Measurements from ENCODE around the gene NUDT22. TPM values are rescaled to one million over a fixed set of nuclear protein-coding genes. Genes with fewer than 3 reads are reported as not detected.

Gene NUDT22
- total RNA-seq (2014; rRNA removed; shearing (Covaris generic); ENCODE audit: low replicate concordance): 70.0 and 114 TPM in 2 replicates

- Histone ChIP-seq H3K4me3 (ENCODE audit: low read length) (peak within 1 kb of the TSS; percentile 99), H3K9me3 (ENCODE audit: low read length) (no peaks in the 10 kb centered on the region), H3K36me3 (ENCODE audit: insufficient read depth, low read length) (0 out of 2 replicates have a peak, but pooled peaks cover 4% of the 10 kb centered on the region), H3K4me1 (ENCODE audit: low read length) (peaks cover 51% of the 10 kb centered on the region), H2AFZ (ENCODE audit: low read length) (0 out of 2 replicates have a peak within 1 kb of the TSS, but pooled peaks have one; percentile 32), H3K79me2 (ENCODE audit: low read length) (peaks cover 16% of the 10 kb centered on the region), H3K27ac (ENCODE audit: low read length) (peak within 1 kb of the TSS; percentile 87), H3K27me3 (ENCODE audit: low read length) (no peaks in the 10 kb centered on the region), H4K20me1 (ENCODE audit: insufficient read depth, low read depth, low read length) (no peaks in the 10 kb centered on the region), H3K4me2 (ENCODE audit: low read depth, low read length, poor library complexity, severe bottlenecking) (peak within 1 kb of the TSS; percentile 100), H3K9me2 (replicated peaks; ENCODE audit: insufficient read depth, low read length) (no peaks in the 10 kb centered on the region), H3K9ac (ENCODE audit: low read length) (peak within 1 kb of the TSS; percentile 100)
- DNase-seq: peak; percentile 97
Observed at GRCh38 chr11:64225608-64226506, at the start of gene NUDT22, which contains the start of gene TRPT1. NUDT22 (plus strand) TSS chr11:64226274; CDS start chr11:64226653, 379 bp downstream. TRPT1 (minus strand) TSS chr11:64226186; CDS start chr11:64225860, 326 bp downstream.

DNA sequence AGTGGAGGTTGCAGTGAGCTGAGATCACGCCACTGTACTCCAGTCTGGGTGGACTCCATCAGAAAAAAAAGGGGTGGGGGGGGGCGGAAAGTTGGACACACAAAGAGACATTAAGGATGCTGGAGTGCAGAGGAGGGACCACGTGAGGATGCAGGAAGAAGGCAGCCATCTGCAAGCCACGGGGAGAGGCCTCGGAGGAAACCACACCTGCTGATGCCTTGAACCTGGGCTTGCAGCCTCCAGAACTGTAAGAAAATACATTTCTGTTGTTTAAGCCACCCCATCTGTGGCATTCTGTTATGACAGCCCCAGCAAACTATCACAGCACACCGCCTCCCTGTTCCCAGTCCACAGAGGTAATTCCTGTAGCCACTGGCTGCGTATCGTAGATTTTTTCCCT lies 49.3 kb upstream of the NUDT22 start:
- Histone ChIP-seq H3K79me2 (ENCODE audit: low read length) (no peaks in the 10 kb centered on the region), H3K9me2 (replicated peaks; ENCODE audit: insufficient read depth, low read length) (no peaks in the 10 kb centered on the region), H3K9ac (ENCODE audit: low read length) (no peak overlapping the region), H3K27me3 (ENCODE audit: low read length) (no peaks in the 10 kb centered on the region), H3K36me3 (ENCODE audit: insufficient read depth, low read length) (peaks cover 8% of the 10 kb centered on the region; the same call in 1 of the 2 replicates), H4K20me1 (ENCODE audit: insufficient read depth, low read depth, low read length) (no peaks in the 10 kb centered on the region), H3K4me3 (ENCODE audit: low read length) (no peak overlapping the region), H3K4me1 (ENCODE audit: low read length) (peaks cover 10% of the 10 kb centered on the region), H3K27ac (ENCODE audit: low read length) (no peak overlapping the region), H3K9me3 (ENCODE audit: low read length) (peaks cover 10% of the 10 kb centered on the region), H2AFZ (ENCODE audit: low read length) (no peak overlapping the region), H3K4me2 (ENCODE audit: low read depth, low read length, poor library complexity, severe bottlenecking) (no peak overlapping the region)
- DNase-seq: no peak

DNA sequence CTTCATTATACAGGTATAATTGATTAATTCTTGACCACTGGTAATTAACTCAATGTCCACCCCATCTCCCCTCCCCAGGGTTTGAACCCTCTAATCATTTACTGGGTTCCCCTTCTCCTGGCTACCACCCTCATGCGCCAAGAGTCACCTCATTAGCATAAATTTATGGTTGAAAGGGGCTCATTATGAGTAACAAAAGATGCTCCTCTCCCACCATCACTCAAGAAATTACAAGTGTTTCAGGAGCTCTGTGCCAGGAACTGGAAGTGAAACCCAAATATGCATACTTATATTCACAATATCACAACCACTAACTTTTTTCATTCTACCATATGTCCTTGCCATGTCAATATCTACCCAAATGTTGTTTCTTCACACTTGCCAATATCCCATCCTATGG lies 47.9 kb upstream of the NUDT22 start:
- peaks cover 10% of the 10 kb centered on the region for H3K9me3 ChIP-seq (ENCODE audit: low read length)
- no peak overlapping the region for H3K27ac ChIP-seq (ENCODE audit: low read length)
- DNase-seq: no peak
- no peaks in the 10 kb centered on the region for H3K9me2 ChIP-seq (replicated peaks; ENCODE audit: insufficient read depth, low read length)
- peaks cover 19% of the 10 kb centered on the region for H3K4me1 ChIP-seq (ENCODE audit: low read length)
- no peak overlapping the region for H3K4me2 ChIP-seq (ENCODE audit: low read depth, low read length, poor library complexity, severe bottlenecking)
- no peak overlapping the region for H3K9ac ChIP-seq (ENCODE audit: low read length)
- H3K4me3 ChIP-seq (ENCODE audit: low read length): no peak overlapping the region
- no peaks in the 10 kb centered on the region for H3K79me2 ChIP-seq (ENCODE audit: low read length)
- no peak overlapping the region for H2AFZ ChIP-seq (ENCODE audit: low read length)
- no peaks in the 10 kb centered on the region for H4K20me1 ChIP-seq (ENCODE audit: insufficient read depth, low read depth, low read length)
- peaks cover 8% of the 10 kb centered on the region; the same call in 1 of the 2 replicates for H3K36me3 ChIP-seq (ENCODE audit: insufficient read depth, low read length)
- H3K27me3 ChIP-seq (ENCODE audit: low read length): no peaks in the 10 kb centered on the region

- peaks cover 8% of the 10 kb centered on the region; the same call in 1 of the 2 replicates for H3K36me3 ChIP-seq (ENCODE audit: insufficient read depth, low read length)
- H2AFZ ChIP-seq (ENCODE audit: low read length): no peak overlapping the region
- H3K9ac ChIP-seq (ENCODE audit: low read length): no peak overlapping the region
- H3K9me2 ChIP-seq (replicated peaks; ENCODE audit: insufficient read depth, low read length): no peaks in the 10 kb centered on the region
- peaks cover 5% of the 10 kb centered on the region; the same call in 1 of the 2 replicates for H3K9me3 ChIP-seq (ENCODE audit: low read length)
- no peak for DNase-seq
- peaks cover 28% of the 10 kb centered on the region for H3K4me1 ChIP-seq (ENCODE audit: low read length)
- no peaks in the 10 kb centered on the region for H4K20me1 ChIP-seq (ENCODE audit: insufficient read depth, low read depth, low read length)
- no peak overlapping the region for H3K27ac ChIP-seq (ENCODE audit: low read length)
- peaks cover 7% of the 10 kb centered on the region; the same call in 1 of the 2 replicates for H3K79me2 ChIP-seq (ENCODE audit: low read length)
- H3K27me3 ChIP-seq (ENCODE audit: low read length): no peaks in the 10 kb centered on the region
- H3K4me3 ChIP-seq (ENCODE audit: low read length): no peak overlapping the region
- H3K4me2 ChIP-seq (ENCODE audit: low read depth, low read length, poor library complexity, severe bottlenecking): no peak overlapping the region
Observed at GRCh38 chr11:64178951-64179639, 47.0 kb upstream of the NUDT22 start.

- Histone ChIP-seq H3K4me3 (ENCODE audit: low read length) (no peak overlapping the region), H2AFZ (ENCODE audit: low read length) (no peak overlapping the region)
Observed at GRCh38 chr11:64180891-64181290, 45.2 kb upstream of the NUDT22 start.

GRCh38 chr11:64181506-64182411 lies 44.3 kb upstream of the NUDT22 start:
- no peaks in the 10 kb centered on the region for H4K20me1 ChIP-seq (ENCODE audit: insufficient read depth, low read depth, low read length)
- peak overlapping the region; percentile 59 for H3K4me2 ChIP-seq (ENCODE audit: low read depth, low read length, poor library complexity, severe bottlenecking)
- peak overlapping the region; percentile 6; the same call in 1 of the 2 replicates for H2AFZ ChIP-seq (ENCODE audit: low read length)
- peaks cover 5% of the 10 kb centered on the region; the same call in 1 of the 2 replicates for H3K9me3 ChIP-seq (ENCODE audit: low read length)
- H3K79me2 ChIP-seq (ENCODE audit: low read length): peaks cover 20% of the 10 kb centered on the region
- peak overlapping the region; percentile 50 for H3K9ac ChIP-seq (ENCODE audit: low read length)
- peak; percentile 86 for DNase-seq
- peak overlapping the region; percentile 15; the same call in 1 of the 2 replicates for H3K4me3 ChIP-seq (ENCODE audit: low read length)
- H3K36me3 ChIP-seq (ENCODE audit: insufficient read depth, low read length): peaks cover 8% of the 10 kb centered on the region; the same call in 1 of the 2 replicates
- H3K4me1 ChIP-seq (ENCODE audit: low read length): peaks cover 36% of the 10 kb centered on the region
- H3K27me3 ChIP-seq (ENCODE audit: low read length): no peaks in the 10 kb centered on the region
- H3K9me2 ChIP-seq (replicated peaks; ENCODE audit: insufficient read depth, low read length): no peaks in the 10 kb centered on the region
- peak overlapping the region; percentile 20 for H3K27ac ChIP-seq (ENCODE audit: low read length)

More at GRCh38 chr11:64180891-64181290, 45.2 kb upstream of the NUDT22 start:
- peaks cover 8% of the 10 kb centered on the region; the same call in 1 of the 2 replicates for H3K36me3 ChIP-seq (ENCODE audit: insufficient read depth, low read length)
- no peaks in the 10 kb centered on the region for H3K9me2 ChIP-seq (replicated peaks; ENCODE audit: insufficient read depth, low read length)
- H3K27me3 ChIP-seq (ENCODE audit: low read length): no peaks in the 10 kb centered on the region
- H3K9ac ChIP-seq (ENCODE audit: low read length): no peak overlapping the region
- DNase-seq: no peak
- no peaks in the 10 kb centered on the region for H4K20me1 ChIP-seq (ENCODE audit: insufficient read depth, low read depth, low read length)
- H3K27ac ChIP-seq (ENCODE audit: low read length): no peak overlapping the region
- peaks cover 36% of the 10 kb centered on the region for H3K4me1 ChIP-seq (ENCODE audit: low read length)
- H3K4me2 ChIP-seq (ENCODE audit: low read depth, low read length, poor library complexity, severe bottlenecking): peak overlapping the region; percentile 59
- H3K79me2 ChIP-seq (ENCODE audit: low read length): peaks cover 20% of the 10 kb centered on the region
- peaks cover 5% of the 10 kb centered on the region; the same call in 1 of the 2 replicates for H3K9me3 ChIP-seq (ENCODE audit: low read length)

DNA sequence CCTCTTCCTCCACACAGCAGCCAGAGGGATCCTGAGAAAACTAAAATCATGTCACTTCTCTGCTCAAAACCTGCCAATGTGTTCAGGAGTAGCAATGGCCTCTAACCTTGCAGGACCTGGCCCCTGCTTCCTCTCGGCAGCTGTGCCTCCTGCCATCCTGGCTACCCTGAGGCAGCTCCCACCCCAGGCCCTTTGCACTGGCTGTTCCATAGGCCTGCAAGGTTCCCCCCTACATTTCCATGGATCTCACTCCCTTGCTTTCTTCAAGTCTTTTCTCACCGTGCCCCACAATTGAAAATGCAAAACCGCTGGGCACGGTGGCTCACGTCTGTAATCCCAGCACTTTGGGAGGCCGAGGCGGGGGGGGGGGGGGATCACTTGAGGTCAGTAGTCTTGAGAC lies 42.2 kb upstream of the NUDT22 start:
- Histone ChIP-seq H3K9ac (ENCODE audit: low read length) (peak overlapping the region; percentile 83), H3K36me3 (ENCODE audit: insufficient read depth, low read length) (peaks cover 12% of the 10 kb centered on the region), H3K9me2 (replicated peaks; ENCODE audit: insufficient read depth, low read length) (no peaks in the 10 kb centered on the region), H2AFZ (ENCODE audit: low read length) (no peak overlapping the region), H3K4me3 (ENCODE audit: low read length) (peak overlapping the region; percentile 78; the same call in 1 of the 2 replicates), H3K79me2 (ENCODE audit: low read length) (peaks cover 20% of the 10 kb centered on the region), H3K27ac (ENCODE audit: low read length) (no peak overlapping the region), H3K4me2 (ENCODE audit: low read depth, low read length, poor library complexity, severe bottlenecking) (peak overlapping the region; percentile 95), H3K4me1 (ENCODE audit: low read length) (peaks cover 36% of the 10 kb centered on the region), H4K20me1 (ENCODE audit: insufficient read depth, low read depth, low read length) (peaks cover 6% of the 10 kb centered on the region; the same call in 1 of the 2 replicates), H3K9me3 (ENCODE audit: low read length) (peaks cover 5% of the 10 kb centered on the region; the same call in 1 of the 2 replicates), H3K27me3 (ENCODE audit: low read length) (no peaks in the 10 kb centered on the region)
- DNase-seq: no peak

Measured in Karpas-422 (cell line).